ENCODE results near the gene CFAP43.

GRCh38 chr10:104103956-104104355, 128.2 kb downstream of the CFAP43 start:
- TF ChIP-seq, protein P1, sequence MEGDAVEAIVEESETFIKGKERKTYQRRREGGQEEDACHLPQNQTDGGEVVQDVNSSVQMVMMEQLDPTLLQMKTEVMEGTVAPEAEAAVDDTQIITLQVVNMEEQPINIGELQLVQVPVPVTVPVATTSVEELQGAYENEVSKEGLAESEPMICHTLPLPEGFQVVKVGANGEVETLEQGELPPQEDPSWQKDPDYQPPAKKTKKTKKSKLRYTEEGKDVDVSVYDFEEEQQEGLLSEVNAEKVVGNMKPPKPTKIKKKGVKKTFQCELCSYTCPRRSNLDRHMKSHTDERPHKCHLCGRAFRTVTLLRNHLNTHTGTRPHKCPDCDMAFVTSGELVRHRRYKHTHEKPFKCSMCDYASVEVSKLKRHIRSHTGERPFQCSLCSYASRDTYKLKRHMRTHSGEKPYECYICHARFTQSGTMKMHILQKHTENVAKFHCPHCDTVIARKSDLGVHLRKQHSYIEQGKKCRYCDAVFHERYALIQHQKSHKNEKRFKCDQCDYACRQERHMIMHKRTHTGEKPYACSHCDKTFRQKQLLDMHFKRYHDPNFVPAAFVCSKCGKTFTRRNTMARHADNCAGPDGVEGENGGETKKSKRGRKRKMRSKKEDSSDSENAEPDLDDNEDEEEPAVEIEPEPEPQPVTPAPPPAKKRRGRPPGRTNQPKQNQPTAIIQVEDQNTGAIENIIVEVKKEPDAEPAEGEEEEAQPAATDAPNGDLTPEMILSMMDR (IDR thresholded peaks at IDR 0.05; ENCODE audit: poor library complexity): no peak
- no peak for TF ChIP-seq EZH2 (IDR thresholded peaks at IDR 0.05; ENCODE audit: borderline replicate concordance)
- no peak for TF ChIP-seq EZH2phosphoT487 (IDR thresholded peaks at IDR 0.05; ENCODE audit: low read depth, severe bottlenecking, unreplicated experiment)

All from hepatocyte (in vitro differentiated cells).